Stimulated activated CD4-positive, alpha-beta T cell treated with anti-CD3 and anti-CD28 coated beads, Interleukin-15, amount 100 ng/mL, for 48 hours (primary cell): Measurements from ENCODE around the gene STYXL1.

Experiments used
- DNase-seq, 2 donors: peaks; one replicate each; pipeline ENCODE4 v3.0.0-alpha.2; 2020; ENCODE audit warnings: low read depth in 2 of 2

STYXL1 gene

GRCh38 chr7:75980430-75981202 is 67.2 kb downstream of the STYXL1 start:
- DNase-seq, result no peak

GRCh38 chr7:75979759-75980429 is 67.9 kb downstream of the STYXL1 start:
- no peak for DNase-seq

GRCh38 chr7:75977743-75978142 is 70.1 kb downstream of the STYXL1 start:
- DNase-seq, result no peak

- no peak for DNase-seq
Observed at GRCh38 chr7:75971961-75972763, 75.6 kb downstream of the STYXL1 start.

GRCh38 chr7:75971309-75971960 is 76.4 kb downstream of the STYXL1 start:
- DNase-seq, result no peak

- DNase-seq, result no peak
Observed at GRCh38 chr7:75969704-75970498, 77.9 kb downstream of the STYXL1 start.

GRCh38 chr7:75969182-75969581 is 78.6 kb downstream of the STYXL1 start:
- DNase-seq, result no peak

- no peak for DNase-seq
Observed at GRCh38 chr7:75968561-75969001, 79.2 kb downstream of the STYXL1 start.

- DNase-seq, result no peak
Observed at GRCh38 chr7:75968012-75968411, 79.8 kb downstream of the STYXL1 start.

- no peak for DNase-seq
Observed at GRCh38 chr7:75967487-75967997, 80.3 kb downstream of the STYXL1 start.

- DNase-seq, result no peak
Observed at GRCh38 chr7:75967055-75967454, 80.7 kb downstream of the STYXL1 start.

GRCh38 chr7:75966190-75966961 is 81.4 kb downstream of the STYXL1 start:
- no peak for DNase-seq

GRCh38 chr7:75965617-75966016 is 82.2 kb downstream of the STYXL1 start:
- DNase-seq, result no peak

- DNase-seq, result no peak
Observed at GRCh38 chr7:75963381-75963995, 84.3 kb downstream of the STYXL1 start.

GRCh38 chr7:75962607-75963380 is 85.0 kb downstream of the STYXL1 start:
- no peak for DNase-seq

- no peak for DNase-seq
Observed at GRCh38 chr7:75961218-75961617, 86.6 kb downstream of the STYXL1 start.

GRCh38 chr7:75960372-75960771 is 87.4 kb downstream of the STYXL1 start:
- no peak for DNase-seq

- DNase-seq, result no peak
Observed at GRCh38 chr7:75958802-75959543, 88.8 kb downstream of the STYXL1 start.
